CD14-positive monocyte (primary cell): Measurements from ENCODE around the gene RSPO4. TPM values are rescaled to one million over a fixed set of nuclear protein-coding genes. Genes with fewer than 3 reads are reported as not detected.

Source experiments
- DNase-seq, 3 donors: peaks; one replicate each; pipeline ENCODE4 v3.0.0-alpha.2; 2011 to 2022
- H2AFZ ChIP-seq: 2 replicates; pipeline ENCODE4 v1.6.0; 2012; ENCODE audit warnings: mild to moderate bottlenecking, low read depth, low read length, inconsistent platforms; ENCODE audit not compliant: insufficient read depth, poor library complexity, severe bottlenecking
- H3K27ac ChIP-seq, 2 donors: 1 replicate in 1 of 2; 2 replicates in 1 of 2; pipeline ENCODE4 v1.5.1; 2012 to 2013; ENCODE audit warnings: low read length in 2 of 2, control low read depth in 1 of 2, inconsistent platforms in 1 of 2, low read depth in 1 of 2, mild to moderate bottlenecking in 1 of 2
- H3K27me3 ChIP-seq, 2 donors: one replicate each; pipeline versions ENCODE4 v1.6.0 to v1.6.1; 2011 to 2013; ENCODE audit warnings: low read length in 2 of 2; ENCODE audit not compliant: control insufficient read depth in 2 of 2, insufficient read depth in 2 of 2
- H3K36me3 ChIP-seq, 2 donors: replicated peaks in 1 of 2; 1 replicate in 1 of 2; 2 replicates in 1 of 2; pipeline versions ENCODE4 v1.5.1 to v1.6.1; 2012 to 2013; ENCODE audit warnings: low read length in 2 of 2, control low read depth in 1 of 2, inconsistent platforms in 1 of 2, mild to moderate bottlenecking in 1 of 2; ENCODE audit not compliant: insufficient read depth in 2 of 2, control insufficient read depth in 1 of 2
- H3K4me1 ChIP-seq, 2 donors: 1 replicate in 1 of 2; 2 replicates in 1 of 2; pipeline versions ENCODE4 v1.5.1 to v1.6.1; 2012 to 2013; ENCODE audit warnings: low read length in 2 of 2, control low read depth in 1 of 2, inconsistent platforms in 1 of 2, mild to moderate bottlenecking in 1 of 2, moderate library complexity in 1 of 2; ENCODE audit not compliant: insufficient read depth in 2 of 2, control insufficient read depth in 1 of 2
- H3K4me2 ChIP-seq: replicated peaks from 2 replicates; pipeline ENCODE3; 2012; ENCODE audit warnings: low read length, moderate library complexity, mild to moderate bottlenecking; ENCODE audit not compliant: poor library complexity, severe bottlenecking; ENCODE audit errors: extremely low read depth
- H3K4me3 ChIP-seq, 3 experiments: fragments of 200-600 bp in 1 of 3; sonication (generic) in 1 of 3; replicated peaks in 1 of 3; 1 replicate in 2 of 3; 2 replicates in 1 of 3; pipeline ENCODE4 v1.5.1; 2011 to 2013; ENCODE audit warnings: low read length in 3 of 3, mild to moderate bottlenecking in 3 of 3, control low read depth in 2 of 3, low read depth in 2 of 3, inconsistent platforms in 1 of 3, moderate library complexity in 1 of 3
- H3K79me2 ChIP-seq: 2 replicates; pipeline ENCODE4 v1.6.0; 2012; ENCODE audit warnings: mild to moderate bottlenecking, control low read depth, inconsistent platforms, low read length, moderate library complexity; ENCODE audit not compliant: insufficient read depth
- H3K9ac ChIP-seq: 2 replicates; pipeline ENCODE4 v1.6.0; 2017; ENCODE audit warnings: low read length, mild to moderate bottlenecking; ENCODE audit not compliant: insufficient read depth, poor library complexity, severe bottlenecking
- H3K9me3 ChIP-seq, 2 donors: replicated peaks in 1 of 2; 1 replicate in 1 of 2; 2 replicates in 1 of 2; pipeline versions ENCODE4 v1.5.1 to v1.6.1; 2012 to 2013; ENCODE audit warnings: low read length in 2 of 2, control low read depth in 1 of 2; ENCODE audit not compliant: control insufficient read depth in 1 of 2, insufficient read depth in 1 of 2
- H4K20me1 ChIP-seq: 2 replicates; pipeline ENCODE4 v1.6.0; 2012; ENCODE audit warnings: mild to moderate bottlenecking, low read length, control low read depth, moderate library complexity; ENCODE audit not compliant: insufficient read depth
- H3K27ac Mint-ChIP-seq, 7 donors: one replicate each; pipeline ENCODE4 v1.8.0; 2020; ENCODE audit warnings: mild to moderate bottlenecking in 7 of 7, mixed read lengths in 7 of 7, moderate library complexity in 6 of 7, inconsistent platforms in 2 of 7
- H3K27me3 Mint-ChIP-seq, 3 donors: one replicate each; pipeline ENCODE4 v1.8.0; 2021 to 2022; ENCODE audit warnings: low read depth in 3 of 3, mild to moderate bottlenecking in 3 of 3, mixed read lengths in 3 of 3, moderate library complexity in 3 of 3, inconsistent platforms in 1 of 3
- H3K36me3 Mint-ChIP-seq, 2 donors: one replicate each; pipeline ENCODE4 v1.8.0; 2020; ENCODE audit warnings: mixed read lengths in 2 of 2, inconsistent platforms in 1 of 2, mild to moderate bottlenecking in 1 of 2
- H3K4me1 Mint-ChIP-seq: one replicate; pipeline ENCODE4 v1.8.0; 2020; ENCODE audit warnings: mild to moderate bottlenecking, mixed read lengths
- H3K4me3 Mint-ChIP-seq, 2 donors: one replicate each; pipeline ENCODE4 v1.8.0; 2020; ENCODE audit warnings: mild to moderate bottlenecking in 2 of 2, mixed read lengths in 2 of 2, moderate library complexity in 1 of 2
- H3K9me3 Mint-ChIP-seq, 7 donors: one replicate each; pipeline ENCODE4 v1.8.0; 2020 to 2022; ENCODE audit warnings: mixed read lengths in 7 of 7, mild to moderate bottlenecking in 6 of 7, moderate library complexity in 6 of 7, inconsistent platforms in 2 of 7
- WGBS: methylation state at CpG from one replicate; pipeline ENCODE4 v1.1.5; 2013; ENCODE audit warnings: missing lambda C conversion rate; ENCODE audit not compliant: insufficient coverage; 5-methylcytosine and 5-hydroxymethylcytosine counted together
- intact Hi-C, 2 donors: fragments of 100-400 bp; cut with micrococcal nuclease; formaldehyde crosslinking; loops; one replicate each; pipeline versions ENCODE4 v1.15.0 to v1.15.1; 2023
- polyA plus RNA-seq, 3 donors: library from polyadenylated mRNA; depleted of rRNA in 1 of 3; unstranded in 2 of 3; stranded (reverse) in 1 of 3; fragments of 300-500 nt in 2 of 3; fragments of >200 nt in 1 of 3; fragmentation: Illumina TruSeq in 2 of 3; gene quantifications; 1 replicate in 2 of 3; 2 replicates in 1 of 3; pipeline ENCODE4 v1.2.3, GENCODE V29; 2012 to 2021
- TF ChIP-seq, protein P1 (sequence below): fragments of 200-600 bp; IDR thresholded peaks from one replicate; pipeline ENCODE4 v1.8.0; 2022; ENCODE audit warnings: antibody characterized with exemption, mild to moderate bottlenecking

The RSPO4 gene
- polyA plus RNA-seq, 3 donors, result not detected

DNA sequence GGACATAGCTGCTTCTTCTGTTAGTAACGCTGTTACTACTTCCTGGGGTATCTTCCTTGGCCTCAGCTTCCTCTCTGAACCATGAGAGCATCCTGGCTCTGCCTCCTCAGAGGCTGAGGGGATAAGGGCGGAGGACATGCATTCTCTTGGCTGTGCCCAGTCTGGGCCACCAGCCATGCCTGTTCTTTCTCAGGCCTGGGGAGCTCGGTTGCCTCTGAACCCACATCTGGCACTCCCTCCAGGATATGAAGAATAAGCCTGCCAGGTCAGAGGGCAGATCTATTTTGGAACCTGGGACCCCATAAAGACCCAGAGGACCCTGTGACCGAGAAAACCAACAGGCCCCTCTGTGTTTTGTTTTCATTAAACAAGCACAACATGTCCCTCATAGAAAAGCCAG is 79.3 kb downstream of the RSPO4 start:
- H2AFZ ChIP-seq, result peak overlapping the region; percentile 43
- 83% methylated on average over 1 of the region's 4 CpGs for WGBS
- peaks cover 57% of the 10 kb centered on the region for H3K4me1 Mint-ChIP-seq
- peak overlapping the region in 1 of 7 donors; percentile 75 for H3K27ac Mint-ChIP-seq
- H3K36me3 ChIP-seq, result no peaks in the 10 kb centered on the region
- TF ChIP-seq, protein P1, sequence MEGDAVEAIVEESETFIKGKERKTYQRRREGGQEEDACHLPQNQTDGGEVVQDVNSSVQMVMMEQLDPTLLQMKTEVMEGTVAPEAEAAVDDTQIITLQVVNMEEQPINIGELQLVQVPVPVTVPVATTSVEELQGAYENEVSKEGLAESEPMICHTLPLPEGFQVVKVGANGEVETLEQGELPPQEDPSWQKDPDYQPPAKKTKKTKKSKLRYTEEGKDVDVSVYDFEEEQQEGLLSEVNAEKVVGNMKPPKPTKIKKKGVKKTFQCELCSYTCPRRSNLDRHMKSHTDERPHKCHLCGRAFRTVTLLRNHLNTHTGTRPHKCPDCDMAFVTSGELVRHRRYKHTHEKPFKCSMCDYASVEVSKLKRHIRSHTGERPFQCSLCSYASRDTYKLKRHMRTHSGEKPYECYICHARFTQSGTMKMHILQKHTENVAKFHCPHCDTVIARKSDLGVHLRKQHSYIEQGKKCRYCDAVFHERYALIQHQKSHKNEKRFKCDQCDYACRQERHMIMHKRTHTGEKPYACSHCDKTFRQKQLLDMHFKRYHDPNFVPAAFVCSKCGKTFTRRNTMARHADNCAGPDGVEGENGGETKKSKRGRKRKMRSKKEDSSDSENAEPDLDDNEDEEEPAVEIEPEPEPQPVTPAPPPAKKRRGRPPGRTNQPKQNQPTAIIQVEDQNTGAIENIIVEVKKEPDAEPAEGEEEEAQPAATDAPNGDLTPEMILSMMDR, result no peak
- peaks cover 0 to 3% (median 2%) of the 10 kb centered on the region in 7 donors for H3K9me3 Mint-ChIP-seq
- no peaks in the 10 kb centered on the region for H3K79me2 ChIP-seq
- no peaks in the 10 kb centered on the region for H3K27me3 ChIP-seq
- peaks cover 0 to 3% of the 10 kb centered on the region in 2 donors for H3K36me3 Mint-ChIP-seq
- H3K27me3 Mint-ChIP-seq, result peaks cover 3 to 5% (median 4%) of the 10 kb centered on the region in 3 donors
- no peak overlapping the region for H3K4me3 ChIP-seq
- intact Hi-C loops, result no loop called here
- no peak for DNase-seq
- H3K27ac ChIP-seq, result no peak overlapping the region
- H3K9me3 ChIP-seq, result no peaks in the 10 kb centered on the region
- H4K20me1 ChIP-seq, result no peaks in the 10 kb centered on the region
- no peak overlapping the region for H3K4me3 Mint-ChIP-seq
- peaks cover 50 to 53% of the 10 kb centered on the region in 2 donors for H3K4me1 ChIP-seq
- H3K4me2 ChIP-seq, result no peak overlapping the region
- no peak overlapping the region for H3K9ac ChIP-seq

DNA sequence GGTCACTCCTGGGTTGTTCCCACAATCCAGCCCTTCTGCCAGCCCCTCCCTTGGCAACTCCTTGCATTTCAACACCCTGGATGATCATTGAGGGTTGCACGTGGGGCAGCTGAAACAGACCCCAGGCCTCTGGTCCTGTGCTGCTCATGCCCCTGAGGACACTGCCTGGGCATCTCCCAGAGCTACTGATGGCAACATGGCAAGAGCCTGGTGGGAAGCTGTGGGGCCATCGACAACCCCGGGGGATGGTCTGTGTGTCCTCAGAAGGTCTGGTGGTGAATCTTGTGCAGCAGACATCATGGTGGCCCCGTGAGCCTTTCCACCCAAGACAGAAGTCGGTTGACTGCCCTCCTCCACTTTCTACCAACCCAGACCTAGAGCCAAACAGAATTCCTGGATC is 81.0 kb downstream of the RSPO4 start:
- Histone ChIP-seq H3K4me1 (peaks cover 54 to 59% of the 10 kb centered on the region in 2 donors), H3K4me3 (no peak overlapping the region), H2AFZ (no peak overlapping the region), H3K79me2 (no peaks in the 10 kb centered on the region), H3K27me3 (no peaks in the 10 kb centered on the region), H4K20me1 (no peaks in the 10 kb centered on the region), H3K27ac (no peak overlapping the region), H3K9me3 (no peaks in the 10 kb centered on the region), H3K9ac (no peak overlapping the region), H3K4me2 (no peak overlapping the region), H3K36me3 (no peaks in the 10 kb centered on the region)
- Mint-ChIP-seq H3K4me1 (peaks cover 62% of the 10 kb centered on the region), H3K27me3 (peaks cover 2 to 11% (median 4%) of the 10 kb centered on the region in 3 donors), H3K27ac (no peak overlapping the region), H3K36me3 (peaks cover 0 to 3% of the 10 kb centered on the region in 2 donors), H3K4me3 (no peak overlapping the region), H3K9me3 (peaks cover 0 to 3% (median 0%) of the 10 kb centered on the region in 7 donors)
- WGBS, result 100% methylated on average over 3 of the region's 5 CpGs
- TF ChIP-seq, protein P1, result no peak
- intact Hi-C loops, result no loop called here
- DNase-seq, result no peak
